Mucosa of rectum (tissue), 2 donors: ENCODE data around the gene DNTT.

Experiments used
- H3K27ac ChIP-seq, 2 donors: one replicate each; pipeline ENCODE4 v1.7.0; 2013; ENCODE audit warnings: inconsistent platforms in 2 of 2, low read depth in 2 of 2, low read length in 2 of 2
- H3K27me3 ChIP-seq, 2 donors: one replicate each; pipeline ENCODE4 v1.7.0; 2013; ENCODE audit warnings: low read length in 2 of 2; ENCODE audit not compliant: control insufficient read depth in 2 of 2, insufficient read depth in 2 of 2
- H3K36me3 ChIP-seq, 2 donors: one replicate each; pipeline ENCODE4 v1.7.0; 2013; ENCODE audit warnings: low read length in 2 of 2; ENCODE audit not compliant: control insufficient read depth in 2 of 2, insufficient read depth in 2 of 2
- H3K4me1 ChIP-seq, 2 donors: one replicate each; pipeline ENCODE4 v1.7.0; 2013; ENCODE audit warnings: low read length in 2 of 2, mild to moderate bottlenecking in 1 of 2; ENCODE audit not compliant: control insufficient read depth in 2 of 2, insufficient read depth in 2 of 2
- H3K4me3 ChIP-seq, 2 donors: one replicate each; pipeline ENCODE4 v1.7.0; 2013; ENCODE audit warnings: low read length in 2 of 2
- H3K9ac ChIP-seq, 2 donors: one replicate each; pipeline ENCODE4 v1.7.0; 2013; ENCODE audit warnings: low read length in 2 of 2, low read depth in 1 of 2, mild to moderate bottlenecking in 1 of 2
- H3K9me3 ChIP-seq, 2 donors: one replicate each; pipeline ENCODE4 v1.7.0; 2013; ENCODE audit warnings: low read length in 2 of 2; ENCODE audit not compliant: control insufficient read depth in 2 of 2
- donor health status: healthy.
- donor health status: Normal muscosa, but diverticular disease.

Gene DNTT

GRCh38 chr10:96304230-96304629 is at the start of gene DNTT:
Gene DNTT, plus strand, starts transcription at chr10:96304434. Its CDS starts 64 bp downstream, at chr10:96304498.
- Histone ChIP-seq H3K9me3 (no peaks in the 10 kb centered on the region), H3K36me3 (no peaks in the 10 kb centered on the region), H3K27ac (no peak within 1 kb of the TSS), H3K9ac (no peak within 1 kb of the TSS), H3K4me1 (no peaks in the 10 kb centered on the region), H3K4me3 (no peak within 1 kb of the TSS), H3K27me3 (peaks cover 0 to 4% of the 10 kb centered on the region in 2 donors)

- H3K4me3 ChIP-seq: no peak overlapping the region
Measured at GRCh38 chr10:96254976-96255375, 49.3 kb upstream of the DNTT start.

GRCh38 chr10:96255549-96256333 is 48.5 kb upstream of the DNTT start:
- no peak overlapping the region for H3K4me3 ChIP-seq
- H3K4me1 ChIP-seq: peaks cover 8 to 11% of the 10 kb centered on the region in 2 donors
- H3K9ac ChIP-seq: no peak overlapping the region

More at GRCh38 chr10:96254976-96255375, 49.3 kb upstream of the DNTT start:
- no peaks in the 10 kb centered on the region for H3K27me3 ChIP-seq
- H3K4me1 ChIP-seq: peaks cover 7 to 9% of the 10 kb centered on the region in 2 donors
- no peak overlapping the region for H3K27ac ChIP-seq
- no peak overlapping the region for H3K9ac ChIP-seq
- peaks cover 0 to 3% of the 10 kb centered on the region in 2 donors for H3K36me3 ChIP-seq
- no peaks in the 10 kb centered on the region for H3K9me3 ChIP-seq

GRCh38 chr10:96257944-96258343 is 46.3 kb upstream of the DNTT start:
- no peaks in the 10 kb centered on the region for H3K9me3 ChIP-seq
- no peaks in the 10 kb centered on the region for H3K27me3 ChIP-seq
- H3K4me3 ChIP-seq: no peak overlapping the region
- no peak overlapping the region for H3K9ac ChIP-seq
- H3K36me3 ChIP-seq: peaks cover 0 to 3% of the 10 kb centered on the region in 2 donors
- H3K27ac ChIP-seq: no peak overlapping the region
- peaks cover 23 to 25% of the 10 kb centered on the region in 2 donors for H3K4me1 ChIP-seq

More at GRCh38 chr10:96255549-96256333, 48.5 kb upstream of the DNTT start:
- H3K36me3 ChIP-seq: peaks cover 0 to 3% of the 10 kb centered on the region in 2 donors
- H3K9me3 ChIP-seq: no peaks in the 10 kb centered on the region
- no peak overlapping the region for H3K27ac ChIP-seq
- H3K27me3 ChIP-seq: no peaks in the 10 kb centered on the region

GRCh38 chr10:96259150-96259549 is 45.1 kb upstream of the DNTT start:
- H3K4me3 ChIP-seq: no peak overlapping the region
- peaks cover 0 to 3% of the 10 kb centered on the region in 2 donors for H3K36me3 ChIP-seq
- peaks cover 30 to 31% of the 10 kb centered on the region in 2 donors for H3K4me1 ChIP-seq
- H3K27ac ChIP-seq: no peak overlapping the region
- no peaks in the 10 kb centered on the region for H3K9me3 ChIP-seq
- H3K27me3 ChIP-seq: no peaks in the 10 kb centered on the region
- H3K9ac ChIP-seq: no peak overlapping the region

- H3K9me3 ChIP-seq: no peaks in the 10 kb centered on the region
- peak overlapping the region; percentile 24 to 58 for H3K27ac ChIP-seq
- peak overlapping the region in 1 of 2 donors; percentile 28 for H3K9ac ChIP-seq
- no peaks in the 10 kb centered on the region for H3K27me3 ChIP-seq
- H3K4me1 ChIP-seq: peaks cover 30 to 31% of the 10 kb centered on the region in 2 donors
- H3K36me3 ChIP-seq: peaks cover 0 to 3% of the 10 kb centered on the region in 2 donors
- H3K4me3 ChIP-seq: no peak overlapping the region
Measured at GRCh38 chr10:96260014-96260413, 44.2 kb upstream of the DNTT start.

- Histone ChIP-seq H3K27ac (peak overlapping the region in 1 of 2 donors; percentile 82), H3K27me3 (no peaks in the 10 kb centered on the region), H3K4me3 (no peak overlapping the region), H3K4me1 (peaks cover 30 to 31% of the 10 kb centered on the region in 2 donors), H3K36me3 (peaks cover 0 to 3% of the 10 kb centered on the region in 2 donors), H3K9me3 (no peaks in the 10 kb centered on the region), H3K9ac (no peak overlapping the region)
Measured at GRCh38 chr10:96261132-96261531, 43.1 kb upstream of the DNTT start.

GRCh38 chr10:96261930-96262329 is 42.3 kb upstream of the DNTT start:
- H3K9me3 ChIP-seq: no peaks in the 10 kb centered on the region
- H3K4me3 ChIP-seq: peak overlapping the region in 1 of 2 donors; percentile 16
- H3K9ac ChIP-seq: peak overlapping the region in 1 of 2 donors; percentile 9
- peaks cover 0 to 3% of the 10 kb centered on the region in 2 donors for H3K36me3 ChIP-seq
- peaks cover 34 to 36% of the 10 kb centered on the region in 2 donors for H3K4me1 ChIP-seq
- H3K27ac ChIP-seq: peak overlapping the region; percentile 33 to 82
- H3K27me3 ChIP-seq: no peaks in the 10 kb centered on the region

GRCh38 chr10:96263176-96263575 is 41.1 kb upstream of the DNTT start:
- Histone ChIP-seq H3K27me3 (no peaks in the 10 kb centered on the region), H3K9ac (no peak overlapping the region), H3K36me3 (no peaks in the 10 kb centered on the region), H3K4me1 (peaks cover 41 to 42% of the 10 kb centered on the region in 2 donors), H3K9me3 (no peaks in the 10 kb centered on the region), H3K4me3 (no peak overlapping the region), H3K27ac (no peak overlapping the region)

- no peak overlapping the region for H3K4me3 ChIP-seq
- H3K9me3 ChIP-seq: no peaks in the 10 kb centered on the region
- H3K4me1 ChIP-seq: peaks cover 42 to 46% of the 10 kb centered on the region in 2 donors
- H3K27ac ChIP-seq: no peak overlapping the region
- H3K27me3 ChIP-seq: no peaks in the 10 kb centered on the region
- no peaks in the 10 kb centered on the region for H3K36me3 ChIP-seq
- no peak overlapping the region for H3K9ac ChIP-seq
Measured at GRCh38 chr10:96263669-96264068, 40.6 kb upstream of the DNTT start.
